ENCODE measurements around the gene CFAP90. TPM values are rescaled to one million over a fixed set of nuclear protein-coding genes. Genes with fewer than 3 reads are reported as not detected.

Gene CFAP90
- total RNA-seq, 2 experiments from 2014 or later: not detected

DNA sequence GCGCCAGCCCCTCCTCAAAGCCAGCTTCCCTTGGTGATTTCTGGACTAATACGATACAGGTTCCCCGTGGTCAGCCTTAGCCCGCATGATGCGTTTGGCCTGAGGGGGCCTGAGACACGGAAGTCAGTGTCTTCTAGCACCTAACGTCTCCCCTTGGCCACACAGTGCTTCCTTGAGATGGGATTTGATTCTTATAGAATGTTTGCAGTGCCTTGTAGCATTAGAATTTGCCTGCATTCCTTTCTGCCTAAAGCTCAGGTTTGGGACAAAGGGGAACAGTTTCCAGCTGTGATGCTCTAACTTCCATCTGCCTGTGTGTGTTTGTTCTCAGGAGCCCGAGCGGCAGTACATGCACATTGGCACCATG lies 34.4 kb downstream of the CFAP90 start:
- ChIA-PET POLR2A (no interaction called here), CTCF (interaction anchor here (1.1 kb wide), 1 partner anchor 34 kb away, joined by 3 read pairs; the partner anchor contains the start of gene CFAP90)
- Histone ChIP-seq H3K4me3 (ENCODE audit: low read length) (no peak overlapping the region), H3K36me3 (ENCODE audit: insufficient read depth, low read length) (no peaks in the 10 kb centered on the region), H3K4me1 (ENCODE audit: insufficient read depth, low read length) (peaks cover 5% of the 10 kb centered on the region), H3K27me3 (ENCODE audit: control insufficient read depth in 1 of 2, insufficient read depth in 2 of 2, low read length in 2 of 2) (peaks cover 9 to 23% of the 10 kb centered on the region in 2 experiments), H3K27ac (ENCODE audit: low read depth in 1 of 2, low read length in 2 of 2) (no peak overlapping the region), H3K9me3 (ENCODE audit: control insufficient read depth in 1 of 2, insufficient read depth in 1 of 2, low read length in 2 of 2) (no peaks in the 10 kb centered on the region)
- no peak overlapping the region for H3K27ac Mint-ChIP-seq
- no peak for DNase-seq
- intact Hi-C loops (cut with DNase I, micrococcal nuclease): loop anchor here in 1 of 2 experiments (5.0 kb wide), 1 partner anchor 1049 kb away; no protein-coding TSS in a partner anchor
- peaks cover 71% of the 10 kb centered on the region for H3K27me3 Mint-ChIP-seq
- no peaks in the 10 kb centered on the region for H3K4me1 Mint-ChIP-seq (ENCODE audit: low read depth)
- H3K36me3 Mint-ChIP-seq (ENCODE audit: low read depth): no peaks in the 10 kb centered on the region
- no peak for ATAC-seq (ENCODE audit: poor library complexity)
- peak; percentile 48 for TF ChIP-seq CTCF (IDR thresholded peaks at IDR 0.05)
- H3K9me3 Mint-ChIP-seq: no peaks in the 10 kb centered on the region
- no peak overlapping the region for H3K4me3 Mint-ChIP-seq

DNA sequence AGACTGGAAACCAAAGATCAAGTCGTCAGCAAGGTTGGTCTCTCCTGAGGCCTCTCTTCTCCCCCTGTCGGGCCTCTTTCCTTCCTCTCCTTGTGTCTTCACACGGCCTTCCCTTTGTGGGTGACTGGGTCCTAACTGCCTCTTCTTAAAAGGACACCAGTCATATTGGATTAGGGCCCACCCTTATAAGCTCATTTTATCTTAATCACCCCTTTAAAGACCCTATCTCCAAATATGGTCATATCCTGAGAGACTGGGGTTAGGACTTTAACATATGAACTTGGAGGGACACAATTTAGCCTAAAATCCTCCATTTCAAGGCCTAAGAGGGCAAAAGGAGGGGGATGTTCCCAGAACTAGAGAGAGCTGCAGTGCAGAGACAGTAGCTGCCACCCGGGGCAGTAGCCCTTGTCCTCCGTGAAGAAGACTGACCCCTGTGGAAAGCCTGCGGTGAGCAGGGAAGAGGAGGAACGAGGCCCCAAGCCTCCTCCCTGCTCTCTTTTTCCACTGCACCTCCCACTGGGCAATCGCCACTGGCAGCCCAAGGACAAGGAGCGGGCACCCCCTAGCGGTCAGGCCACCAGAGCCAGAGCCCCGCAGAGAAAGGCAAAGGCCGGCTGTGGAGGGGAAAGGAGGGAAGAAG lies 34.9 kb downstream of the CFAP90 start:
- Histone ChIP-seq H3K4me1 (ENCODE audit: insufficient read depth, low read length) (peaks cover 5% of the 10 kb centered on the region), H3K27me3 (ENCODE audit: control insufficient read depth in 1 of 2, insufficient read depth in 2 of 2, low read length in 2 of 2) (peaks cover 9 to 23% of the 10 kb centered on the region in 2 experiments), H3K36me3 (ENCODE audit: insufficient read depth, low read length) (no peaks in the 10 kb centered on the region), H3K4me3 (ENCODE audit: low read length) (no peak overlapping the region), H3K27ac (ENCODE audit: low read depth in 1 of 2, low read length in 2 of 2) (no peak overlapping the region), H3K9me3 (ENCODE audit: control insufficient read depth in 1 of 2, insufficient read depth in 1 of 2, low read length in 2 of 2) (no peaks in the 10 kb centered on the region)
- no peaks in the 10 kb centered on the region for H3K9me3 Mint-ChIP-seq
- TF ChIP-seq CTCF (IDR thresholded peaks at IDR 0.05): peak; percentile 72
- DNase-seq (peak; percentile 32 to 69 (median 48)), ATAC-seq (ENCODE audit: poor library complexity) (peak; percentile 34)
- H3K27ac Mint-ChIP-seq: no peak overlapping the region
- H3K36me3 Mint-ChIP-seq (ENCODE audit: low read depth): no peaks in the 10 kb centered on the region
- POLR2A ChIA-PET: no interaction called here
- H3K4me1 Mint-ChIP-seq (ENCODE audit: low read depth): no peaks in the 10 kb centered on the region
- H3K27me3 Mint-ChIP-seq: peaks cover 68% of the 10 kb centered on the region
- CTCF ChIA-PET: interaction anchor here (1.1 kb wide), 1 partner anchor 34 kb away, joined by 3 read pairs; the partner anchor contains the start of gene CFAP90
- intact Hi-C loops (cut with DNase I, micrococcal nuclease): loop anchor here in 1 of 2 experiments (5.0 kb wide), 1 partner anchor 1049 kb away; no protein-coding TSS in a partner anchor
- H3K4me3 Mint-ChIP-seq: no peak overlapping the region

GRCh38 chr5:7814816-7815215 lies 36.1 kb downstream of the CFAP90 start:
- TF ChIP-seq CTCF (IDR thresholded peaks at IDR 0.05): no peak
- Histone ChIP-seq H3K27me3 (ENCODE audit: control insufficient read depth in 1 of 2, insufficient read depth in 2 of 2, low read length in 2 of 2) (peaks cover 9 to 34% of the 10 kb centered on the region in 2 experiments), H3K9me3 (ENCODE audit: control insufficient read depth in 1 of 2, insufficient read depth in 1 of 2, low read length in 2 of 2) (no peaks in the 10 kb centered on the region), H3K27ac (ENCODE audit: low read depth in 1 of 2, low read length in 2 of 2) (no peak overlapping the region), H3K36me3 (ENCODE audit: insufficient read depth, low read length) (no peaks in the 10 kb centered on the region), H3K4me3 (ENCODE audit: low read length) (no peak overlapping the region), H3K4me1 (ENCODE audit: insufficient read depth, low read length) (peaks cover 5% of the 10 kb centered on the region)
- intact Hi-C loops (cut with DNase I, micrococcal nuclease): loop anchor here in 1 of 2 experiments (5.0 kb wide), 1 partner anchor 1048 kb away; no protein-coding TSS in a partner anchor
- ATAC-seq (ENCODE audit: poor library complexity): no peak
- Mint-ChIP-seq H3K36me3 (ENCODE audit: low read depth) (no peaks in the 10 kb centered on the region), H3K4me3 (no peak overlapping the region), H3K27me3 (peaks cover 74% of the 10 kb centered on the region), H3K4me1 (ENCODE audit: low read depth) (no peaks in the 10 kb centered on the region), H3K9me3 (no peaks in the 10 kb centered on the region), H3K27ac (no peak overlapping the region)
- DNase-seq: no peak
- CTCF ChIA-PET: no interaction called here
- POLR2A ChIA-PET: no interaction called here
